GM11168 (cell line): Measurements from ENCODE around the gene COX19.
"Not testable (repeated sequence)": the region's sequence is repeated elsewhere in the genome, so short reads cannot be mapped to it uniquely, and the experiment has no call there.

ENCODE experiments used
- in situ Hi-C: fragments of 300-500 bp; cut with MboI; formaldehyde crosslinking; loops from one replicate; pipeline ENCODE4 v1.12.0; 2022; ENCODE audit warnings: low sequenced_read_pairs; ENCODE audit not compliant: unreplicated experiment

The COX19 gene

DNA sequence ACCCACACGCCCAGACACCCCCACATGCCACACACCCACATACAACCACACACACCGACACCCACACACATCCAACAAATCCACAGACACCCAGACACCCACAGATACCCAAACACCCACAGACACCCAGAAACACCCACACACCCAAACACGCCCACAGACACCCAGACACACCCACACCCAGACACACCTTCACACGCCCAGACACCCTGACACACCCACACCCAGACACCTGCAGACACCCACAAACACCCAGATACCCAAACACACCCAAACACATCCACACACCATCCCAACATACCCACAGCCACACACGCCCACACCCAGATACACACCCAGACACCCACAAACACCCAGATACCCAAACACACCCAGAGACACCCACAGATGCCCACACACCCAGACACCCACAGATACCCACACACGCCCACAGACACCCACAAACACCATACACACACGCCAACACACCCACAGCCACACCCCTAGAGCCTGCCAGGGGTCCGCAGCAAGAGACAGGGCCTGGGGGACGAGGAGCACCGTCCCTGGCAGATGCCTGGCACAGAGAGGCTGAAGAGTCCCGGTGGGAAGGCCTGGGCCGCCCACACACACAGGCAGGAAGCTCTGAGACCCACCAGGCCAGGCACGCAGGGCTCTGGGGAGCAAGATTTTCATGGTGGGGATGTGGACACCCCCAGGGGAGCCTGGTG, 36.1 kb upstream of the COX19 start:
- in situ Hi-C loops: no loop called here

DNA sequence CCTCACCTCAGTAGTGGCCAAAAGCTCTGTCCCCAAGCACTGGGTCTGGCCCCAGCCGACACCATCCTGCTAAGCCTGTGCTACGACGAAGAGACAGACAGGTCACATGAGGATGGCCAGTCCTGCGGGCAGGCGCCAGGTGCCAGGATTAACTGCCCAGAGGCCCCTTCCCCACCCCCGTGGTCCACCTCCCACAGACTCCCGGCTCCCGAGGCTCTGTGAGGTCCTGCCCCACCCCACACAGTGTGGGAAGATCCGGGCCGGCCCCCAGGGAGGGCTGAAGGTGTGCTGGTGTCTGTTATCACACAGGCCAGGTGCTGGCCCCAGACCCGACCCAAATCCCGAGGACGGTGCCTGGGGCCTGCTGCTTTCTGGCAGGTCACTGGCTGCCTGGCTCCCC, 34.9 kb upstream of the COX19 start:
- in situ Hi-C loops: no loop called here

DNA sequence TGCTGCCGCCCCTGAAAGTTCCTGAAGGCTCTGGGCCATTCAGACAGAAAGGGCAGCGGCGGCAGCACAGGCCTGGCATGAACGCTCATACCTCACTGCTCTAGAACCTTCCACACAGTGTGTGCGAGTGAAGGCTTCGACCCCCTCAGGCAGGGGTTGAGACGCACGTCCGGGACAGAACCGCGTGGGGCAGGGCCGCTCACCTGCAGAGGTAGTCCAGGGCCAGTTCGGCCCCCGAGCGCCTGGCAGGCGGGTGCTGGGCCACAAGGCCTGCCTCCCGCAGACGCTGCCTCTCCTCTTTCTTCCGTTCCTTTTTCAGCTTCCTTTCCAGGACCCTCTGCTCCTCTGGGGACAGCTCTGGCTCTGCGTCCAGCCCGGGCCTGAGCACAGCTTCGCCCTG, 34.4 kb upstream of the COX19 start:
- in situ Hi-C loops: no loop called here

DNA sequence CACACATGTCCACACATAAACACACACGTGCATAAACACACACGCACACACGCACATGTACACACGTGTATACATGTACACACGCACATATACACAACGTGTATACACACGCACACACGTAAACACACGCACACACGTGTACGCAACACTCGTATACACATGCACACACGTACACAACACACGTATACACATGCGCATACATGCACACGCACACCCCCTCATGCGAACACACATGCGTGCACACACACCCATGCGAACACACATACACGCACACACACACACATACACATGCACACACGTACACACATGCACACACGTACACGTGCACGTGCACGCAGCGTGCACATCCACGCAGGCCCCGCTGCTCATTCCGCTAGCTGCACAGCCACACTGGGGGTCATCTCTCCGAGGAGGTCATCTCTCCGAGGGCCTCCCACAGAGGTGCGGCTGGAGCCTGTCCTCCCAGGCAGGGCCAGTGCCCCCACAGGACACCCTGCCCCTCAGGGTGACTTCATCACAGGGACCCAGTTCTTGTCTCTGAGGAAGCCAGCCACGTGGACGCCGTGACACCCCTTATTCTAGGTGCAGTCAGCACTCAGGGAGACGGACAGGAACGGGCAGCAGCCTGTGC, 33.5 kb upstream of the COX19 start:
- in situ Hi-C loops: no loop called here

DNA sequence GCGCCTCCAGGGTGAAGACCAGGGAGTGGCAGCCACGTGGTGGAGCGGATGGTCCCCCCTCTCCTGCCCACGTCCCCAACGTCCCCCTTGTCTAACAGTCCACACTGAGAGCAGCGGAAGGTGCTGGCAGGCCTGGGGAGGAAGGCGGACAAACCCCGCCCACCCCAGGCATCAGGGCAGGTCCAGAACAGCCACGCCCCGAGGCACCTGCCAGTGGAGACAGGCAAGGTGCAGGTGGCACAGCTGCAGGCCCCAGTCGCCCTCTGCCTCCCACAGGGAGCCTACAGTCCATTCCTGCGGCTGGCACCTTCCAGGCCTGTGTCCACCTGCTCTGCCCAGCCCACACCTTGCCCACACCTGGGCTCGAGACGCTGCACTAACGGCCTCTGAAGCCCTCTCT, 32.6 kb upstream of the COX19 start:
- in situ Hi-C loops: no loop called here

DNA sequence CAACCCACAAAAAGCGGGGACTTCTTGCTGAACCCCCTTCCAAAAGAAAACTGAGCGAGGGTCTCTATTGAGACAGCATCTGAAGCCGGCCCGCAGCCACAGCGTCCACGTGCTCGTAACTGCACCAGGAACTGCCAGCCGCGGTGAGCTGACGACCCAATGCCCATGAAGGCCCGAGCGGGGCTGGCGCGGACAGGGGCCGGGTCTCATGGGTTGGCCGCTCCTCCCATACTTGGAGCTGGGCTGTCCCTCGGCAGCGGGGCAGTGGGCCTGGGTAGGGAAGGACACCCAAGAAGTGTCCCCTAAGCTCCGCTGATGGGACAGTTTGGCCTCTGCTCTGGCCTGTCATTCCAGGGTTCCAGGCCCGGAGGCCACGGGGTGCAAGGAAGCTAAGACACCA, 30.0 kb upstream of the COX19 start:
- in situ Hi-C loops: no loop called here

DNA sequence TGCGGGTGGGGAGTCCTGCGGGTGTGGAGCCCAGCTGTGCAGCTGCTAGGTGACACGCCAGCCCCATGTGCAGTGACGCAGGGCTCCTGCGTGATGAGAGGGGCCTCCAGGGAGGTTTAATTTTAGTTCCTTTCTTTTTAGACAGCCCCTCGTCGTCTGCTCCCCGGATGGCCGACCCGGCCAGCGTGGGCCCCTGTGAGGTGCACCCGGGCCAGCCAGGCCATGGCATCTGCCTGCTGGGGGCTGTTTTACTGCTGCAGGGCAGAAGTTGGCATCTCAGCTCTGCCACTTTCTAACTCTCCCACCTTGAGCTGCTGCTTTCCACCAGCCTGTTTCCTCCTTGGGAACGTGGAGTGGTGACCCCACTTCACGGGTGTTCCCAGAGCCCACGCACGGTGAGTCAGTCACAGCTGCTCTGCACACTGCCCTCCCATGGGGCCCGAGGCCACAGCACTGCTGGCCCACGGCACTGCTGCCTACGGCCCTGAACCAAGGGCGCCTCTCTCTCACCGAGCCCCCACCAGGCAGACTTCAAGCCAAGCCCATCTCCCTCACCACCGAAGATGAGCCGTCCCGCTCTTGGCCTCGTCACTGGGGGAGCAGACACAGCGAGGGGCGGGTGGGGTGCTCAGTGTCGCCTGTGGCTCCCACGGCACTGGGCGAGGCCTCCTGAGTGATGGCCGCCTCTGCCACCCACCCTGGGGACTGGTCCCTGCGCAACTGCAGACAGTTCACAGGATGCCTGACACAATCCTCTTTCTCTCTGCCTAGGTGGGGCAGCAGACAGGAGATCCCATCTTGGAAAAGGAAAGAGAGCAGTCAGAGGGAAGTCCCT, 28.9 kb upstream of the COX19 start:
- in situ Hi-C loops: no loop called here

DNA sequence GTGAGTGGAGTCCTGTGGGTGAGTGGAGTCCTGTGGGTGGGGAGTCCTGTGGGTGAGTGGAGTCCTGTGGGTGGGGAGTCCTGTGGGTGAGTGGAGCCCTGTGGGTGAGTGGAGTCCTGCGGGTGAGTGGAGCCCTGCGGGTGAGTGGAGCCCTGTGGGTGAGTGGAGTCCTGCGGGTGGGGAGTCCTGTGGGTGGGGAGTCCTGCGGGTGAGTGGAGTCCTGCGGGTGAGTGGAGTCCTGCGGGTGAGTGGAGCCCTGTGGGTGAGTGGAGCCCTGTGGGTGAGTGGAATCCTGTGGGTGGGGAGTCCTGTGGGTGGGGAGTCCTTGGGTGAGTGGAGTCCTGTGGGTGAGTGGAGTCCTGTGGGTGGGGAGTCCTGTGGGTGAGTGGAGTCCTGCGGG, 27.1 kb upstream of the COX19 start:
- in situ Hi-C loops: not testable (repeated sequence)

DNA sequence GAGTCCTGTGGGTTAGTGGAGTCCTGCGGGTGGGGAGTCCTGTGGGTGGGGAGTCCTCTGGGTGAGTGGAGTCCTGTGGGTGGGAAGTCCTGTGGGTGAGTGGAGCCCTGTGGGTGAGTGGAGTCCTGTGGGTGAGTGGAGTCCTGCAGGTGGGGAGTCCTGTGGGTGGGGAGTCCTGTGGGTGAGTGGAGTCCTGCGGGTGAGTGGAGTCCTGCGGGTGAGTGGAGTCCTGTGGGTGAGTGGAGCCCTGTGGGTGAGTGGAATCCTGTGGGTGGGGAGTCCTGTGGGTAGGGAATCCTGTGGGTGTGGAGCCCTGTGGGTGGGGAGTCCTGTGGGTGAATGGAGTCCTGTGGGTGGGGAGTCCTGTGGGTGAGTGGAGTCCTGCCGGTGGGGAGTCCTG, 26.7 kb upstream of the COX19 start:
- in situ Hi-C loops: not testable (repeated sequence)

DNA sequence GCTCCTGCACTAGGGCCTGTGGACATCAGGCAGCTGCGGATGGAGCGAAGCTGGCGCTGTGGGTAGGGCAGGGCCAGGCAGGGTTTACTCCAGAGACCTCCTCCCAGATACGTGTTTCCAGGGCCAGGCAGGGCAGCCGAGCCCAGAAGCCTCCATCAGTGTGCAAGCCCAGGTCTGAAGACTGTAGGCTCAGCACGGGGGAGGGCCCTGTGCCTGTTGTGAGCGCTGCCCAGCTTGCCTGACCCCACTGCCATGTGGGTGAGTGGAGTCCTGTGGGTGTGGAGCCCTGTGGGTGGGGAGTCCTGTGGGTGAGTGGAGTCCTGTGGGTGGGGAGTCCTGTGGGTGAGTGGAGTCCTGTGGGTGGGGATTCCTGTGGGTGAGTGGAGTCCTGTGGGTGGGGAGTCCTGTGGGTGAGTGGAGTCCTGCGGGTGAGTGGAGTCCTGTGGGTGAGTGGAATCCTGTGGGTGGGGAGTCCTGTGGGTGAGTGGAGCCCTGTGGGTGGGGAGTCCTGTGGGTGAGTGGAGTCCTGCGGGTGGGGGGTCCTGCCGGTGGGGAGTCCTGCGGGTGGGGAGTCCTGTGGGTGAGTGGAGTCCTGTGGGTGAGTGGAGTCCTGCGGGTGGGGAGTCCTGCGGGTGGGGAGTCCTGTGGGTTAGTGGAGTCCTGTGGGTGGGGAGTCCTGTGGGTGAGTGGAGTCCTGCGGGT, 25.9 kb upstream of the COX19 start:
- in situ Hi-C loops: not testable (repeated sequence)

DNA sequence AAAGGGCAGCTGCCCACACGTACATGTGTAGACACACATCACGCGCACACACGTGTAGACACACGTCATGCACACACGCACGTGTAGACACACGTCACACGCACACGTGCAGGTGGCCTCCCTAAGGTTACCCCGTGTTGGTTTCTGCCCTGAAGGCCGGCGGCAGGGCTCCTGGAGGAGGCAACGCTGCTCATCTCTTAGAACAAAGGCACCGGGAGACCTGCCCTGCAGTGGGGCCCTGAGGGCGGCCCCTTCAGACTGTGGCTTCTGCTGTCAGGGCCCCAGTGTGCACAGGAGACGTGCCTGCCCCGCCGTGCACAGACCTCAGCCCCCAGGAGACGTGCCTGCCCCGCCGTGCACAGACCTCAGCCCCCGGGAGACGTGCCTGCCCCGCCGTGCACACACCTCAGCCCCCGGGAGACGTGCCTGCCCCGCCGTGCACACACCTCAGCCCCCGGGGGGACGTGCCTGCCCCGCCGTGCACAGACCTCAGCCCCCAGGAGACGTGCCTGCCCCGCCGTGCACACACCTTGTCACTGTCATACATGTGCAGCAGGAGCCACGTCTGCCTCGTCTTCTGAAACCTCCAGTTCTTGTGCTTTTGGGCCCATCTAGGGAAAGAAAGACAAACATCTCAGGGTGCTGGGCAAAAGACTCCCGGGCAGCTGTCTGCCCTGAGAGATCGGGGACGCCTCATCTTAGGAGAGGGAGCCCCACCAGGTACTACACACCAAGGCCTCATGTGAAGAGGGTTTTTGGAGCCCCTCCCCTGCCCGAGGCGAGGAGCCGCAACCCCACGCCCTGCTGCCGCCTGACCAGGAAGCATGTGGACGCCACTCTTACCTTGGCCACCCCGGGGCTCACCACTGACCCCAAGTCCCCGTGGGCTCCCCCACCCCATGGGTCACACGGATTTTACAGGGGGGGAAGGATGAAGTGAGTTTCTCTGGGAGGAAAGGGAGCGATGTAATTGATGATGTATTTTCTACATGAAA, 24.9 kb upstream of the COX19 start:
- in situ Hi-C loops: loop anchor here (5.0 to 10.0 kb wide), 2 partner anchors 65 to 82 kb away; no protein-coding TSS in a partner anchor

DNA sequence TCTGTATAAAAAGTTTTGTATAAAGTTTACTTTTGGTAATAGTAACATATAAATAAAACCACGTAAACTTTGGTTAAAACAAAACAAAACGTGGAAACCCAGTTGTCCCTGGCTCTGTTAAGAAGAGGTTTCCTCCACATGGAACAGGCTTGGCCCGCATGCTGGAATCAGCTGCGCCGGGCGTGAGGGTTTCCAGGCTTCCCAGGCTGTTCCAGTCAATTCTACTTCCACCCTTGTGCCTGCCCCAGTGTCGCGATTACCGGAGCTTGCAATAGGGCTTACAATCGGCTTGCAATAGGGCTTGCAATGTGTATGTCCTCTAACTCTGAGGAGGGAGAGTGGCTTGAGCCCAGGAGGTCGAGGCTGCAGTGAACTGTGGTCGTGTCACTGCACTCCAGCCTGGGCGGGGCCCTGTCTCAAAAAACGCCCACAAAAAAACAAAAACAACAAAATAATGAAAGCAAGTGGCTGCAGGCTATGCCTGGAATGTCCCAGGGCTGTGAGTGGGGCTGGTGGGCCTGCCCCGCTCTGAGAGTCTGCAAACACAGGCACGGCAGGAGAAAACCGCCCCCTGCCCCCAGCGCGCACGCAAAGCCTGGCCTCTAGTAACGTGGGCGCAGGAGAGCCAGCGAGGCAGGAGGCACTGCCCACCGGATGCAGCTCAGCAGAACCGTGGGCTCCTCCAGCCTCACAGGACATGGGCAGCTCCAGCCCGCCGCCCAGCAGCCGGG, 24.0 kb upstream of the COX19 start:
- in situ Hi-C loops: loop anchor here (5.0 to 10.0 kb wide), 2 partner anchors 65 to 83 kb away; no protein-coding TSS in a partner anchor

DNA sequence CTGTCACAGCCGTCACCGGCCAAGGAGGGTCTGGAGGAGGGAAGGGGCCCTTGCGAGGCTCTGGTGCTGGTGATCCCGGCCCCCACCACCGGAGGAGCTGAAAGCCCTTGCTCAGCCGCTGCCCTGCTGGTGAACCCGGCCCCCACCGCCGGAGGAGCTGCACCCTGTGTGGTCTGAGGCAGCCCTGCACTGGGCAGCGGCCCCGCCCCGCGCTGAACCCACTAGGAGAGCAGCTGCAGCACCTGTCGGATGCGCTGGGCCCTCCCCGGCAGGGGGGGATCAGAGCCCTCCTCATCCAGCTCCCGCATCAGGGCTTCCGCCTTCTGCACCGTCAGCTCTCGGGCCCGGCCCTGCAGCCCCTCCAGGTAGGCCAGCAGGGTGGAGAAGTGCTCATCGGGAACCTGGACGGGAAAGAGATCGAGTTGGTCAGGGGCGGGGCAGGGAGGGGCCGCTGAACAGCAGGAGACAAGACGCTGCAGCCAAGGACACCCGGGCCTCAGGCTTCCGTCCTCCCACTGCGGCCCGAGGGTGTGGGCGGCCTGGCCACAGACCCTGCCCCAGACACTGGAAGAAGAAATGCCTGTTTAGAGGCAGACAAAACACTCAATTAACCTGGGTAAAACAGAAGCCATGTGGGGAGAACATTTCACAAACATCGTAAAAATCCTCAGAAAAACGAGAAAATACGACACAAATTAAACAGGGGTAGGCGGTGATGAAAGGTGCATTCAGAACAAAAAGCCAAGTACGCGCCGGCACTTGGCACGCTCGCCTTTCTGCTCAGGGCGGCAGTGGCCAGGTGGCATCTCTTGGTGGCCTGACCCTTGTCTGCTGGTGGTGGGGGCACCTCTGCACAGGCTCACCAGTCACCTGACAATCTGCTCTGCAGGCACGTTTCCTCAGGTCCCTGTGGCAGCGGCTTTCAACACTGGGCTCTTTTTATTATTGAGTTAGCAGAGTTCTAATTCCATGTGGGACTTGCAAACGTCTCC, 22.4 kb upstream of the COX19 start:
- in situ Hi-C loops: loop anchor here (5.0 to 10.0 kb wide), 2 partner anchors 67 to 85 kb away; no protein-coding TSS in a partner anchor

DNA sequence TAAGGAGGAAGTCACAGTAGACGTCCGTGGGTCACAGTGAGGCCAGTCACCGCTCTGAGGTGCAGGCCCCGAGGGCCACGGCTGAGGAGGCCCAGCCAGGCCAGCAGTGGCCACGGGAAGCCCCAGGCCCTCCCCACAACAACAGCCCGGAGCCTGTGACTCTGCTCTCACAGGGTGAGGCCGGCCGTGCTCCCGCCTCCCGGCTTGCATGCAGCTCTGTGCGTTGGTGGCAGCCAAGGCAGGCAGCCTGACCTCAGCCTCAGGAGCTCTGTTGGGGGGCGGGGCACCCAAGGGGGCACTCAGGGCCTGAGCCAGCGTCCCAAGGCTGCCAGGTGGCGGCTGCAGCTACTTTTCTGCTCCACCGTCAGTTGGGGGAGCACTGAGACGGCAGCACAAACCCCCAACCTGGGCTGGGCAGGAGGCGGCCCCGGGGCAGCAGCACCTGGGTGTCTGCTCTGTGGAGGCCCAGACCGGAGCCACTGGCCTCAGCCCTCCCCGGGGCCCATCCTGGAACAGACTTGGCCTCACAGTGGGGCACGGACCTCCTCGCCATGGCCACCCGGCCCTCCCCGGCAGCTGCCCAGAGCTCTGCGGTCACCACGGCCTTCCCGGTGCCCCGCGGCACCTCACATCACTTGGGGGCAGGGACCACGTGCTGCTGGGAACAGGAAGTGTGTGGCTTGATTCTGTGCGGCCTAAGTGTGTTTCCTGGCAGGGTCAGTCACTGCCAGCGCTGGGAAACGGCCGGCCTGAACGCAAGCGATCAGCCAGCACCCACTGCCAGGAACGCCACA, 20.9 kb upstream of the COX19 start:
- in situ Hi-C loops: loop anchor here (5.0 to 10.0 kb wide), 2 partner anchors 69 to 86 kb away; no protein-coding TSS in a partner anchor

DNA sequence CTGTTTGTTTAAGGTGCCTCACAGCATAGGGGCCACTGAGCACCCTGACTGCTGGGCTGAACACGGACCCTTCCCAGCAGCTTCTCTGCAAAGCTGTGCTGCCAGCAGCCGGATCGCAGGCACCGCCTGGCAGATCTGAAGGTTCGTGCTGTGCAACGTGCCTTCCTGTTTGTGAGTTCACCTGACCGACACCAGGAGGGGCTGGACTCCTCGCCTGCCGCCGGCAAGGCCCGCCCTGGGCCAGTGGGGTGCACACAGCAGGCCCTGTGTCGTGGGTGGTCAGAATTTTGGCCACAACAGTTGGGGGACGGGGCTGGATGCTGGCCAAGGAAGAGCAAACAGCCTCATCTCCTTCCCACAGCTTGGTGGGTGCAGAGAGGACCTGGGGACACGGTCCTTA, 20.2 kb upstream of the COX19 start:
- in situ Hi-C loops: loop anchor here (5.0 to 10.0 kb wide), 2 partner anchors 69 to 87 kb away; no protein-coding TSS in a partner anchor

DNA sequence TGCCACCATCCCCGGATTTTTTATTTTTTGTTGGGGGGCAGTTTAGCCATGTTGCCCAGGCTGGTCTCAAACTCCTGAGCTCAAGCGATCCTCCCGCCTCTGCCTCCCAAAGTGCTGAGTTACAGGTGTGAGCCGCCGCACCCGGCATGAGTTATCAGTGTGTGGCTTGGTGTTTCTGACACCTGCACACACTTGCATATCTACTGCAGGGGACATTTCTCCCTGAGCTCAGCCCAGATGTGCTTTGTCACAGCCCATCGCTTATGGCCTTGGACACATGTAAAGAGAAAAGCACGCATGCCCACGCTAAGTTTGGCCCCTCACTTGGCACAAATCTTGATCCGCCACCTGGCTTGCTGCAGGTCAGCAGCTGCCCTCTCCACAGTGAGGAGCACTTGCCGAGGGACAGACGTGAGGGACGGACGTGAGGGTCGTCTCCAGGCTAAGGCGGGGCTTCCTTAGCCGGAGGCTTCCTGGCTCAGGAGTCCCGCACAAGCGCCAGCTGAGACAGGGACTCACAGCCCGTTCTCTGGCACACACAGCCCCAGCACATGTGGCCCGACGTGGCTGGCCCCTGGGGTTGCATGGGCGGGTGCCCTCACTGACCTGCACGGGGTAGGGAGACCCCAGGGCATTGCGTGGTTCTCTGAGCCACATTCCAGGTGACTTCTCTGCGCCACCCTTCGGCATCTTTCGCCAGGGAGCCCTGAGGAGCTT, 19.4 kb upstream of the COX19 start:
- in situ Hi-C loops: loop anchor here (5.0 to 10.0 kb wide), 2 partner anchors 70 to 88 kb away; no protein-coding TSS in a partner anchor
